Keratinocyte (primary cell): Measurements from ENCODE around the gene GFOD1. TPM values are rescaled to one million over a fixed set of nuclear protein-coding genes. Genes with fewer than 3 reads are reported as not detected.

Experiments used
- DNase-seq: peaks from one replicate; pipeline ENCODE4 v3.0.0-alpha.2; 2011; ENCODE audit warnings: low read depth, missing footprints, low spot score
- FAIRE-seq: peaks from 2 replicates; lab custom pipeline; 2011; peaks lifted over from hg19 to GRCh38; lab: Jason Lieb, UNC
- H2AFZ ChIP-seq: 2 replicates; pipeline ENCODE4 v1.6.0; 2012; ENCODE audit warnings: low read length, control low read depth, inconsistent platforms; ENCODE audit not compliant: control insufficient read depth
- H3K27ac ChIP-seq: 2 replicates; pipeline ENCODE4 v1.5.1; 2011; ENCODE audit warnings: low read length; ENCODE audit not compliant: control insufficient read depth, insufficient read depth
- H3K27me3 ChIP-seq: 3 replicates; pipeline ENCODE4 v1.6.0; 2011; ENCODE audit warnings: low read length; ENCODE audit not compliant: control insufficient read depth, insufficient read depth; ENCODE audit errors: extremely low read depth
- H3K36me3 ChIP-seq, 2 experiments: 2 replicates in 1 of 2; 3 replicates in 1 of 2; pipeline ENCODE4 v1.5.1; 2011; ENCODE audit warnings: low read length in 2 of 2, mild to moderate bottlenecking in 1 of 2; ENCODE audit not compliant: control insufficient read depth in 2 of 2, insufficient read depth in 2 of 2; ENCODE audit errors: extremely low read depth in 1 of 2
- H3K4me1 ChIP-seq: 3 replicates; pipeline ENCODE4 v1.5.1; 2011; ENCODE audit warnings: low read length; ENCODE audit not compliant: control insufficient read depth, insufficient read depth; ENCODE audit errors: extremely low read depth
- H3K4me2 ChIP-seq: 3 replicates; pipeline ENCODE4 v1.6.0; 2011; ENCODE audit warnings: low read depth, low read length; ENCODE audit not compliant: control insufficient read depth, insufficient read depth; ENCODE audit errors: extremely low read depth
- H3K4me3 ChIP-seq, 3 experiments: fragments of 200-600 bp in 1 of 3; sonication (generic) in 1 of 3; 2 replicates in 2 of 3; 3 replicates in 1 of 3; pipeline ENCODE4 v1.5.1; 2011 to 2016; ENCODE audit warnings: low read length in 3 of 3, mild to moderate bottlenecking in 3 of 3, control low read depth in 2 of 3, inconsistent platforms in 1 of 3, low read depth in 1 of 3, mixed read lengths in 1 of 3, mixed run types in 1 of 3, moderate library complexity in 1 of 3; ENCODE audit not compliant: control insufficient read depth in 2 of 3, insufficient read depth in 2 of 3; ENCODE audit errors: extremely low read depth in 1 of 3
- H3K79me2 ChIP-seq: 2 replicates; pipeline ENCODE4 v1.6.0; 2012; ENCODE audit warnings: low read length; ENCODE audit not compliant: control insufficient read depth, insufficient read depth
- H3K9ac ChIP-seq: 3 replicates; pipeline ENCODE4 v1.6.0; 2011; ENCODE audit warnings: low read length; ENCODE audit not compliant: control insufficient read depth, insufficient read depth; ENCODE audit errors: extremely low read depth
- H3K9me1 ChIP-seq: 3 replicates; pipeline ENCODE4 v1.6.0; 2011; ENCODE audit warnings: low read length; ENCODE audit not compliant: control insufficient read depth, insufficient read depth; ENCODE audit errors: extremely low read depth
- H3K9me3 ChIP-seq: 2 replicates; pipeline ENCODE4 v1.5.1; 2012; ENCODE audit warnings: low read depth, low read length; ENCODE audit not compliant: control insufficient read depth
- H4K20me1 ChIP-seq: 3 replicates; pipeline ENCODE4 v1.6.0; 2011; ENCODE audit warnings: low read length; ENCODE audit not compliant: control insufficient read depth, insufficient read depth; ENCODE audit errors: extremely low read depth
- CTCF ChIP-seq, 3 experiments: IDR thresholded peaks in 1 of 3; conservative IDR thresholded peaks in 1 of 3; optimal IDR thresholded peaks in 1 of 3; 2 replicates in 2 of 3; 3 replicates in 1 of 3; pipeline versions ENCODE3 to v1.5.1; 2011; ENCODE audit warnings: low read length in 3 of 3, mild to moderate bottlenecking in 3 of 3, moderate library complexity in 2 of 3, control low read depth in 1 of 3, inconsistent platforms in 1 of 3; ENCODE audit not compliant: insufficient read depth in 2 of 3; ENCODE audit errors: extremely low read depth in 1 of 3
- EZH2 ChIP-seq: IDR thresholded peaks from one replicate; pipeline ENCODE4 v1.6.1; 2012; ENCODE audit warnings: inconsistent platforms, mild to moderate bottlenecking, low read length, moderate library complexity
- dilution Hi-C: fragments of 300-500 bp; cut with MboI; formaldehyde crosslinking; loops from one replicate; pipeline ENCODE4 v1.7.0; 2020; ENCODE audit warnings: low sequenced_read_pairs; ENCODE audit not compliant: extremely low pct_ligation_motif_present
- polyA plus RNA-seq, 5 experiments: library from polyadenylated mRNA; depleted of rRNA in 3 of 5; stranded (reverse) in 3 of 5; stranded (forward) in 1 of 5; unstranded in 1 of 5; fragments of >200 nt; gene quantifications; 1 replicate in 1 of 5; 2 replicates in 3 of 5; 3 replicates in 1 of 5; pipeline versions ENCODE4 v1.2.1 to v1.2.3, GENCODE V29; 2011 to 2012; ENCODE audit warnings: missing spikeins in 2 of 5, low read depth in 1 of 5, low replicate concordance in 1 of 5

The GFOD1 gene
- polyA plus RNA-seq, 1 donor (not counting 4 experiments of a cell fraction or from before 2014, with no cell fraction given) = 7.2 TPM

GRCh38 chr6:13413466-13413862 lies 73.9 kb downstream of the GFOD1 start:
- Histone ChIP-seq H3K27ac (no peak overlapping the region), H4K20me1 (no peaks in the 10 kb centered on the region), H3K9ac (no peak overlapping the region), H3K9me1 (no peaks in the 10 kb centered on the region), H3K36me3 (peaks cover 0 to 1% of the 10 kb centered on the region in 2 experiments), H3K9me3 (no peaks in the 10 kb centered on the region), H3K4me3 (no peak overlapping the region), H3K79me2 (peaks cover 3% of the 10 kb centered on the region), H2AFZ (no peak overlapping the region), H3K4me1 (peaks cover under 1% of the 10 kb centered on the region), H3K27me3 (no peaks in the 10 kb centered on the region), H3K4me2 (no peak overlapping the region)
- TF ChIP-seq EZH2 (no peak), CTCF (optimal IDR thresholded peaks at IDR 0.05 in 1 of 3, IDR thresholded peaks at IDR 0.05 in 1 of 3, conservative IDR thresholded peaks at IDR 0.05 in 1 of 3; ENCODE audit: extremely low read depth in 1 of 3, insufficient read depth in 2 of 3, low read length in 3 of 3) (no peak)
- no peak for FAIRE-seq
- no peak for DNase-seq
- dilution Hi-C loops = no loop called here

DNA sequence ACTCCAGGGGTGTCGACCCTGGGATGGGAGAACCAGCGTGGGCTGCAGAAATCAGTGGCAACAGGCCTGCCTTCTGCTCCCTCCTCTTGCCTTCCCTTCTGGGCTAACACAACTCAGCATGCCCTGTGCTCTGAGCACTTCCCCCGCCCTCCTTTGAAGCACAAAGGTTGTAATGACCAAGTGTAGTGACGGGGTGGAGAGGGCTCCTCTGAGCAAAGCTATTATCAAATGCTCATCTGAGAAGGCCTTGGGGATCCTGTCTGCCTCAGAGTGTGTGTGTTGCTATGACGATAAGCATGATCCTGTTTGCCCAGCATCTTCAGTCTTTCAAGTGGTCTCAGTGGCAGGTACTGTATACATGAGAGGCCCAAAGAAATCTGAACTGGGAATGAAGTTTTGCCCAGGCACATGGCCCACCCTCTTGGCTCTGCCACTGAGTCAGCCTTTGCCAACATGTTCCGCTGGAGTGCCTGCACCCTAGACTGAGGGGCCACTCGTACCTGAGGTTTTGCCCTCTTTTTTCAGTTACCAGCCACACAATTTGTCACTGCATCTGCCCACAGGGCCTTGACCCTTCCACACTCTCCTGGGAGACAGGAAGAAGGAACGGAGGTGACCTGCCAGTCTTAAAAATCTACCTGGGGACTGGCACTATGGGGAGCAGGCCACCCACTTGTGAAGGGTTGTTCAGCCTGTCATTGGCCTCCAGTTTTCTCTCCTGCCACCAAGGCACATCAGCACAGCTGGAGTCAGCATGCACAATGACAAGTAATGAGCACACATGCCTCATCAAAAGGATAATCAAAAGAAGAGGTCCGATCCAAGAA lies 74.5 kb downstream of the GFOD1 start:
- H3K27me3 ChIP-seq = no peaks in the 10 kb centered on the region
- H3K9me1 ChIP-seq = no peaks in the 10 kb centered on the region
- no peak overlapping the region for H2AFZ ChIP-seq
- H3K9me3 ChIP-seq = no peaks in the 10 kb centered on the region
- DNase-seq = no peak
- peaks cover 3% of the 10 kb centered on the region for H3K79me2 ChIP-seq
- FAIRE-seq = no peak
- H3K9ac ChIP-seq = no peak overlapping the region
- H3K4me3 ChIP-seq = no peak overlapping the region
- TF ChIP-seq EZH2 (no peak), CTCF (optimal IDR thresholded peaks at IDR 0.05 in 1 of 3, IDR thresholded peaks at IDR 0.05 in 1 of 3, conservative IDR thresholded peaks at IDR 0.05 in 1 of 3; ENCODE audit: extremely low read depth in 1 of 3, insufficient read depth in 2 of 3, low read length in 3 of 3) (no peak)
- H3K36me3 ChIP-seq = peaks cover 0 to 1% of the 10 kb centered on the region in 2 experiments
- H3K4me2 ChIP-seq = no peak overlapping the region
- dilution Hi-C loops = no loop called here
- no peak overlapping the region for H3K27ac ChIP-seq
- no peaks in the 10 kb centered on the region for H4K20me1 ChIP-seq
- H3K4me1 ChIP-seq = peaks cover 7% of the 10 kb centered on the region
